Adipocyte (in vitro differentiated cells): Measurements from ENCODE around the gene PIK3C2G.
"Not testable (repeated sequence)": the region's sequence is repeated elsewhere in the genome, so short reads cannot be mapped to it uniquely, and the experiment has no call there.

Source experiments
- DNase-seq: peaks from one replicate; pipeline ENCODE4 v3.0.0-alpha.2; 2015; ENCODE audit warnings: low read depth
- H3K27me3 ChIP-seq: replicated peaks from 2 replicates; pipeline ENCODE4 v1.7.0; 2013; ENCODE audit warnings: mild to moderate bottlenecking, low read length, moderate library complexity; ENCODE audit not compliant: control insufficient read depth, insufficient read depth
- H3K36me3 ChIP-seq: 2 replicates; pipeline ENCODE4 v1.7.0; 2013; ENCODE audit warnings: low read length, mild to moderate bottlenecking, moderate library complexity; ENCODE audit not compliant: control insufficient read depth, insufficient read depth, severe bottlenecking
- H3K4me1 ChIP-seq: 2 replicates; pipeline ENCODE4 v1.7.0; 2013; ENCODE audit warnings: mild to moderate bottlenecking, low read length, moderate library complexity; ENCODE audit not compliant: control insufficient read depth, insufficient read depth
- H3K4me3 ChIP-seq: 2 replicates; pipeline ENCODE4 v1.7.0; 2013; ENCODE audit warnings: mild to moderate bottlenecking, low read length, moderate library complexity
- H3K9ac ChIP-seq: 2 replicates; pipeline ENCODE4 v1.7.0; 2013; ENCODE audit warnings: mild to moderate bottlenecking, low read length, moderate library complexity
- H3K9me3 ChIP-seq: 2 replicates; pipeline ENCODE4 v1.7.0; 2013; ENCODE audit warnings: mild to moderate bottlenecking, low read length, moderate library complexity; ENCODE audit not compliant: control insufficient read depth

The PIK3C2G gene

GRCh38 chr12:18254081-18254480 lies 7.2 kb upstream of the PIK3C2G start:
- Histone ChIP-seq H3K36me3 (no peaks in the 10 kb centered on the region), H3K9me3 (no peaks in the 10 kb centered on the region), H3K4me1 (peaks cover 7% of the 10 kb centered on the region), H3K9ac (no peak overlapping the region), H3K4me3 (no peak overlapping the region), H3K27me3 (no peaks in the 10 kb centered on the region)
- DNase-seq: no peak

DNA sequence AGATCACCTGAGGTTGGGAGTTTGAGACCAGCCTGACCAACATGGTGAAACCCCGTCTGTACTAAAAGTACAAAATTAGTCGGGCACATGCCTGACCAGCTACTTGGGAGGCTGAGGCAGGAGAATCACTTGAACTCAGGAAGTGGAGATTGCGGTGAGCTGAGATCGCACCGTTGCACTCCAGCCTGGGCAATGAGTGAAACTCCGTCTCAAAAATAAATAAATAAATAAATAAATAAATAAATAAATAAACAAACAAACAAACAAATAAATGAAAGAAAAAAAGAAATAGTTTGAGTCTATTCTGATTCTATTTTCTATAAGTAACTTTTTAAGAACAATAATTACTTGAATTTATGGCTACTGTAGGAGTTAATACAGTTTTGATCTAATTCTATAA lies 6.3 kb upstream of the PIK3C2G start:
- not testable (repeated sequence) for H3K36me3 ChIP-seq, DNase-seq, H3K9ac ChIP-seq, H3K4me3 ChIP-seq, H3K4me1 ChIP-seq, H3K9me3 ChIP-seq, H3K27me3 ChIP-seq

GRCh38 chr12:18257251-18257650 lies 4.1 kb upstream of the PIK3C2G start:
- no peak overlapping the region for H3K4me3 ChIP-seq
- peak overlapping the region; percentile 17 for H3K9ac ChIP-seq
- H3K36me3 ChIP-seq: no peaks in the 10 kb centered on the region
- peaks cover 7% of the 10 kb centered on the region for H3K4me1 ChIP-seq
- H3K9me3 ChIP-seq: no peaks in the 10 kb centered on the region
- H3K27me3 ChIP-seq: no peaks in the 10 kb centered on the region
- no peak for DNase-seq

GRCh38 chr12:18258929-18259328 lies 2.4 kb upstream of the PIK3C2G start:
- Histone ChIP-seq H3K9ac (no peak overlapping the region), H3K4me3 (no peak overlapping the region), H3K4me1 (peaks cover 7% of the 10 kb centered on the region), H3K36me3 (no peaks in the 10 kb centered on the region), H3K27me3 (no peaks in the 10 kb centered on the region), H3K9me3 (no peaks in the 10 kb centered on the region)
- no peak for DNase-seq

DNA sequence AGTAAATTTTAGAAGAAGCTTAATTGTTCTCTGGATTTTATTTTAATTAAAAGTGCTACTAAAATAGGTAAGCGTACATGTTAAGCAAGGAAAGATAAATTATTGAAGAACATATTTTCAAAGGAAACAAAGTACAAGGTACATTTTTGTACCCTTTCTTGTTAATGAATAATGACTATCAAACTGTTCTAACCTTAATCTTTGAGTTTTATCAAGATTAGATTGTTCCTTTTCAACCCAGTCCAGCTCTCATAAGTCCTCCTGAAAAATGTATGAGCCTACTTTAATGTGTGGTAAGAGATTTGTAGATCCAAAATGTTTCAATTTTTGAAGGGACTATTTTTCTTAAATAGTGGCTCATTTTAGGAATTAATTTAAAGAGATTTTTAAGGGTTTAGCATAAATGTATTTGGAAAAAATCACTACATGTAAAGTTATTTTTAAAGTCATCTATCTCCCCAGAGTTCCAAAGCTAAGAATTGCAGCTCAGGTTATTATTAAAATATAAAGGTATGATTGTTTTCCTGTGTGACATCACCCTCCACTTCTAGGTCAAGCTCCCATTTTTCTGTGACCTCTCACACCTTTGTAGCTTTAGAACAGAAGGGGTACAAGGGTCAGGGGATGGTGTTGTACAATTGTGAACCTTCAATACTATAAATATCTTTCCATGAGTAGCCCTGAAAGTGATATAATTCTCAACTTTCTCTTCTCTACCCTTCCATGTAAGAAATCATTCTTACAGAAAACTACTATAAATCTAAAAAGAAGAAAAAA lies 1.2 kb upstream of the PIK3C2G start:
- Histone ChIP-seq H3K9ac (no peak overlapping the region), H3K9me3 (no peaks in the 10 kb centered on the region), H3K4me3 (no peak overlapping the region), H3K27me3 (no peaks in the 10 kb centered on the region), H3K36me3 (no peaks in the 10 kb centered on the region), H3K4me1 (peaks cover 7% of the 10 kb centered on the region)
- no peak for DNase-seq

DNA sequence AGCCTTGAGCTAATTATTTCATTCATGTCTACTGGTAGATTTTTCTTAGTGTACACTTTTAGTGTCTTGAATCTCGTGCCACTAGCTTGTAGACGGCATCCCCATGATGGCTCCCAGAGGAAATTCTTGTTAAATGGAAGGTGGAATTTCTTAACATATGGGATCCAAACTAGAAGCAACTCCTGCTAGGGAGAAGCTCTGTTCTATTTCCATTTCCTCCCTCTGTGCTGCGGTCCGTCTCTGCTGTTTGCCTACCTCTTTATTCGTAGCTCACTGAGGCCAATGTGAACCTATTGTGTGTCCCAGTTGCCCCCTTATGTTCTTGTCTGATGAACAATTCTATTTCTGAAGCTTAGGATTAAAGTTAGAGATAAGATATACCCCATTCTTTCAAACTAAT lies 588 bp downstream of the PIK3C2G start:
- Histone ChIP-seq H3K9me3 (no peaks in the 10 kb centered on the region), H3K4me1 (peaks cover 4% of the 10 kb centered on the region), H3K4me3 (no peak overlapping the region), H3K36me3 (no peaks in the 10 kb centered on the region), H3K9ac (no peak overlapping the region), H3K27me3 (no peaks in the 10 kb centered on the region)
- DNase-seq: no peak

- H3K27me3 ChIP-seq: no peaks in the 10 kb centered on the region
- H3K9ac ChIP-seq: no peak overlapping the region
- H3K4me3 ChIP-seq: no peak overlapping the region
- no peaks in the 10 kb centered on the region for H3K9me3 ChIP-seq
- H3K36me3 ChIP-seq: no peaks in the 10 kb centered on the region
- DNase-seq: peak; percentile 29
- H3K4me1 ChIP-seq: no peaks in the 10 kb centered on the region
These were observed 1.2 kb downstream of the PIK3C2G start for GRCh38 chr12:18262514-18262913.

- no peak overlapping the region for H3K9ac ChIP-seq
- H3K4me1 ChIP-seq: no peaks in the 10 kb centered on the region
- DNase-seq: no peak
- no peaks in the 10 kb centered on the region for H3K36me3 ChIP-seq
- H3K9me3 ChIP-seq: no peaks in the 10 kb centered on the region
- no peak overlapping the region for H3K4me3 ChIP-seq
- no peaks in the 10 kb centered on the region for H3K27me3 ChIP-seq
These were observed 3.3 kb downstream of the PIK3C2G start for GRCh38 chr12:18264581-18265075.

DNA sequence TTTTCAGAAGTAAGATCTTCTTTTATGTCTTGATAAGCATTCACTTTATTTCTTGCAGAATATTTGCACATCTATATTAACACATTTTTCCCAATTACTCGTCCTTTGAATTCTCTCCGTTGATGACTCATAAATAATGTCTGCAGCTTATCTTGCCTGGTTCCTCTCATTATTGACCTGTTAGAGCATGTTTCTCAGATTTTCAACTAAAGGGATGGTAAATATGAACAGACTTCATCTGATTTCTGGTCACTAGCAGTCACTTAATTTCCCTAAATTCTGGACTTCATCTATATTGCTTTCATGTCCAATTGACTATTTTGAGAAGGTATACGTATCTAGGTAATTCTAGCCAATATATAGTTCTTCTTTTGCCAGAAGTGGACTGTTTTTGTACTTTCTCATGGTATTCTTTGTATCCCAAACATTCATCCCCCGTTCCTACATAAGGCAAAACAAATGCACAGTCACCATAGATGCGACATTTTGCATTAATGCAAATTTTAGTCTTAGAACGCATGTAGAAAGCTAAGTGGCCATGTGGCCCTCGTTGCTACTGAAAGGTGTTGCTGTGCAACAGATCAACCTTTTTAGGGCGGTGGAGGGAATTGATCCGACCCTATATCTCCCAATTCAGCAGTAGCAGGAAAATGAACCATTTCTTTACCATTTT lies 6.2 kb downstream of the PIK3C2G start:
- Histone ChIP-seq H3K9me3 (no peaks in the 10 kb centered on the region), H3K27me3 (no peaks in the 10 kb centered on the region), H3K4me3 (no peak overlapping the region), H3K9ac (no peak overlapping the region), H3K36me3 (no peaks in the 10 kb centered on the region), H3K4me1 (no peaks in the 10 kb centered on the region)
- no peak for DNase-seq

DNA sequence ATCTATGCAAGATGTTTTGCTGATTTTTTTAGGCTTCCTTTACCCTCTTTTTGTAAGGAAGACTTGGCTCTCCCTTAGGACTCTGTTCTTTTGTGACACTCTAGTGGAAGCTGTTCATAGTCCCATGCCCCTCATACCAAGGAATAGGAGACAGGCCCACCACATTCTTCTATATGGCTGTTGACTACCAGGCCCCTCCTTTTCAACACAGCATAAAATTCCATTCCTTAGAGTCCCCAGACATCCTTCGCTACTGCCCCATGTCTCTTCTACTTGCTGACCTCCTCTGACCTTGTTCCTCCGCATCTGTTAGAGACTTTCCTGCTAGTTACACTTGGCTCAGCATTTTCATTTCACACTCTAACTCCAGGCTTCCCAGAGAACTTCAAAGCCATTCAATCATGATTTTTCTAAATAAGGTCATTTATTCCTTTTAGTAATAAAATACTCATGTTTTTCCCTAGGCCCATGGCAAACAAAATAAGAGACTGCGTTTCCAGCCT lies 9.7 kb downstream of the PIK3C2G start:
- no peak for DNase-seq

GRCh38 chr12:18275981-18276380 lies 14.7 kb downstream of the PIK3C2G start:
- Histone ChIP-seq H3K36me3 (no peaks in the 10 kb centered on the region), H3K27me3 (no peaks in the 10 kb centered on the region), H3K9me3 (no peaks in the 10 kb centered on the region), H3K4me1 (no peaks in the 10 kb centered on the region), H3K4me3 (no peak overlapping the region), H3K9ac (no peak overlapping the region)
- DNase-seq: peak; percentile 28

More for the DNA sequence above, 9.7 kb downstream of the PIK3C2G start:
- Histone ChIP-seq H3K4me1 (no peaks in the 10 kb centered on the region), H3K9ac (no peak overlapping the region), H3K9me3 (no peaks in the 10 kb centered on the region), H3K4me3 (no peak overlapping the region), H3K36me3 (no peaks in the 10 kb centered on the region), H3K27me3 (no peaks in the 10 kb centered on the region)
